Measurements from ENCODE around the gene SBF2.

- no peak for TF ChIP-seq CTCF (IDR thresholded peaks at IDR 0.05)
- TF ChIP-seq POLR2A (IDR thresholded peaks at IDR 0.05) = no peak
Observed at GRCh38 chr11:9884601-9885000, 409.4 kb downstream of the SBF2 start.

Data from esophagus squamous epithelium (tissue), 4 donors.